ENCODE data around the gene LRRC7.

DNA sequence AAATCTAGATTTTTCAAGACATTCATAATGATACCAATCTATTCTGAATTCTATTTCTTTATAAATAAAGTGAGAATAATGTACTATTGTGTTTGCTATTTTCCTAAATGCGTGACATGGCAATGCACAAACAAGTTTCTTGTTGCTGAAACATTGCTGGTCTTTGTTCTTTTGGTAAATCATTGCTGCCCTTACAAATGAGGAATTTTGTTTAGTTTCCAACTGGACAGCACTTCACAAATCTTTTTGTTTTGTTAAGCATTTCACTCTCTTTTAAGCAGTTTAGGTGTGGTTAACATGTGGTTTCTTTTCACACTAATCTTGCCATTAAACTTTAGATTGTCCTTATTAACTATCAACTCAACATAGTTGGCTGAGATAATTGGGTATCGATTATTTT lies 94.6 kb downstream of the LRRC7 start:
- TF ChIP-seq, protein P1, sequence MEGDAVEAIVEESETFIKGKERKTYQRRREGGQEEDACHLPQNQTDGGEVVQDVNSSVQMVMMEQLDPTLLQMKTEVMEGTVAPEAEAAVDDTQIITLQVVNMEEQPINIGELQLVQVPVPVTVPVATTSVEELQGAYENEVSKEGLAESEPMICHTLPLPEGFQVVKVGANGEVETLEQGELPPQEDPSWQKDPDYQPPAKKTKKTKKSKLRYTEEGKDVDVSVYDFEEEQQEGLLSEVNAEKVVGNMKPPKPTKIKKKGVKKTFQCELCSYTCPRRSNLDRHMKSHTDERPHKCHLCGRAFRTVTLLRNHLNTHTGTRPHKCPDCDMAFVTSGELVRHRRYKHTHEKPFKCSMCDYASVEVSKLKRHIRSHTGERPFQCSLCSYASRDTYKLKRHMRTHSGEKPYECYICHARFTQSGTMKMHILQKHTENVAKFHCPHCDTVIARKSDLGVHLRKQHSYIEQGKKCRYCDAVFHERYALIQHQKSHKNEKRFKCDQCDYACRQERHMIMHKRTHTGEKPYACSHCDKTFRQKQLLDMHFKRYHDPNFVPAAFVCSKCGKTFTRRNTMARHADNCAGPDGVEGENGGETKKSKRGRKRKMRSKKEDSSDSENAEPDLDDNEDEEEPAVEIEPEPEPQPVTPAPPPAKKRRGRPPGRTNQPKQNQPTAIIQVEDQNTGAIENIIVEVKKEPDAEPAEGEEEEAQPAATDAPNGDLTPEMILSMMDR (conservative IDR thresholded peaks at IDR 0.05; ENCODE audit: low read depth, low read length), result no peak
- TF ChIP-seq EZH2 (IDR thresholded peaks at IDR 0.05; ENCODE audit: borderline replicate concordance, low read depth, low read length, poor library complexity, severe bottlenecking), result no peak
